ENCODE results near the gene KPNB1. TPM values are rescaled to one million over a fixed set of nuclear protein-coding genes. Genes with fewer than 3 reads are reported as not detected.

The KPNB1 gene
- total RNA-seq, 2 donors from 2014 or later: 148 to 239 TPM

GRCh38 chr17:47692895-47693730 lies 43.4 kb downstream of the KPNB1 start:
- Histone ChIP-seq H3K4me3 (peak overlapping the region; percentile 91 to 94), H3K9me3 (no peaks in the 10 kb centered on the region), H3K27ac (peak overlapping the region; percentile 84 to 87), H3K27me3 (replicated peaks; ENCODE audit: insufficient read depth) (no peaks in the 10 kb centered on the region), H3K4me1 (replicated peaks) (no peaks in the 10 kb centered on the region), H3K36me3 (no peaks in the 10 kb centered on the region)
- 25% methylated on average over 10 of the region's 10 CpGs for WGBS
- intact Hi-C loops (cut with DNase I): loop anchor here (10.0 kb wide), 1 partner anchor 112 kb away; no protein-coding TSS in a partner anchor
- no peak for DNase-seq (ENCODE audit: low spot score)
- TF ChIP-seq POLR2A (IDR thresholded peaks at IDR 0.05) (no peak), POLR2AphosphoS5 (IDR thresholded peaks at IDR 0.05) (no peak), CTCF (IDR thresholded peaks at IDR 0.05) (no peak)

- no peaks in the 10 kb centered on the region for H3K4me1 ChIP-seq (replicated peaks)
- 1% methylated on average over 43 of the region's 87 CpGs for WGBS
- TF ChIP-seq CTCF (IDR thresholded peaks at IDR 0.05) (no peak), POLR2AphosphoS5 (IDR thresholded peaks at IDR 0.05) (no peak), POLR2A (IDR thresholded peaks at IDR 0.05) (no peak)
- no peaks in the 10 kb centered on the region for H3K27me3 ChIP-seq (replicated peaks; ENCODE audit: insufficient read depth)
- H3K4me3 ChIP-seq: peak within 1 kb of the TSS; percentile 91 to 94
- DNase-seq (ENCODE audit: low spot score): peak; percentile 19
- intact Hi-C loops (cut with DNase I): loop anchor here (10.0 kb wide), 1 partner anchor 111 kb away; no protein-coding TSS in a partner anchor
- H3K27ac ChIP-seq: peak within 1 kb of the TSS; percentile 84 to 87
- no peaks in the 10 kb centered on the region for H3K36me3 ChIP-seq
- H3K9me3 ChIP-seq: no peaks in the 10 kb centered on the region
Observed at GRCh38 chr17:47693731-47694580, 44.2 kb downstream of the KPNB1 start, which contains the start of gene TBKBP1. Gene TBKBP1, plus strand, starts transcription at chr17:47694161. Its CDS starts 1,952 bp downstream, at chr17:47696113.

- Histone ChIP-seq H3K36me3 (no peaks in the 10 kb centered on the region), H3K9me3 (no peaks in the 10 kb centered on the region), H3K27me3 (replicated peaks; ENCODE audit: insufficient read depth) (no peaks in the 10 kb centered on the region), H3K4me3 (peak overlapping the region; percentile 91 to 94), H3K4me1 (replicated peaks) (no peaks in the 10 kb centered on the region), H3K27ac (peak overlapping the region; percentile 84 to 87)
- TF ChIP-seq POLR2A (IDR thresholded peaks at IDR 0.05): peak; percentile 11
- no peak for TF ChIP-seq CTCF (IDR thresholded peaks at IDR 0.05)
- TF ChIP-seq POLR2AphosphoS5 (IDR thresholded peaks at IDR 0.05): peak; percentile 39
- intact Hi-C loops (cut with DNase I): loop anchor here (10.0 kb wide), 1 partner anchor 110 kb away; no protein-coding TSS in a partner anchor
- 2% methylated on average over 53 of the region's 65 CpGs for WGBS
- DNase-seq (ENCODE audit: low spot score): peak; percentile 39
Observed at GRCh38 chr17:47694581-47695428, 45.1 kb downstream of the KPNB1 start.

Measured in prostate gland (tissue), 2 donors.